Smooth muscle cell (in vitro differentiated cells): ENCODE results near the gene IRF8. TPM values are rescaled to one million over a fixed set of nuclear protein-coding genes. Genes with fewer than 3 reads are reported as not detected.
"Not testable (repeated sequence)": the region's sequence is repeated elsewhere in the genome, so short reads cannot be mapped to it uniquely, and the experiment has no call there.

Experiments used
- DNase-seq: peaks from one replicate; lab custom pipeline; 2025; ENCODE audit not compliant: unreplicated experiment; lab: John Stamatoyannopoulos, UW
- H2AFZ ChIP-seq: fragments of 200-600 bp; sonication (generic); 2 replicates; pipeline ENCODE4 v1.6.0; 2016; ENCODE audit warnings: antibody characterized with exemption, low read depth, mild to moderate bottlenecking
- H3F3A ChIP-seq: fragments of 200-600 bp; sonication (generic); 2 replicates; pipeline ENCODE4 v1.6.0; 2017; ENCODE audit warnings: antibody characterized with exemption, low read depth
- H3K27ac ChIP-seq: fragments of 200-600 bp; sonication (generic); 2 replicates; pipeline ENCODE4 v1.5.1; 2016; ENCODE audit warnings: low read depth, mild to moderate bottlenecking
- H3K27me3 ChIP-seq: fragments of 200-600 bp; sonication (generic); 2 replicates; pipeline ENCODE4 v1.6.1; 2016; ENCODE audit warnings: low read depth, mild to moderate bottlenecking
- H3K36me3 ChIP-seq: fragments of 200-600 bp; sonication (generic); 2 replicates; pipeline ENCODE4 v1.5.1; 2016; ENCODE audit warnings: low read depth
- H3K4me1 ChIP-seq: fragments of 200-600 bp; sonication (generic); 2 replicates; pipeline ENCODE4 v1.5.1; 2016; ENCODE audit warnings: low read depth
- H3K4me2 ChIP-seq: fragments of 200-600 bp; sonication (generic); 2 replicates; pipeline ENCODE4 v1.6.0; 2016; ENCODE audit warnings: mild to moderate bottlenecking
- H3K4me3 ChIP-seq: fragments of 200-600 bp; sonication (generic); 2 replicates; pipeline ENCODE4 v1.5.1; 2016; ENCODE audit warnings: mild to moderate bottlenecking
- H3K79me2 ChIP-seq: fragments of 200-600 bp; sonication (generic); 2 replicates; pipeline ENCODE4 v1.6.0; 2016; ENCODE audit warnings: low read depth, mild to moderate bottlenecking
- H3K9ac ChIP-seq: fragments of 200-600 bp; sonication (generic); 2 replicates; pipeline ENCODE4 v1.6.0; 2016; ENCODE audit warnings: low read depth
- H3K9me3 ChIP-seq: fragments of 200-600 bp; sonication (generic); replicated peaks from 2 replicates; pipeline ENCODE4 v1.5.1; 2016; ENCODE audit warnings: low read depth
- H4K20me1 ChIP-seq: fragments of 200-600 bp; sonication (generic); 2 replicates; pipeline ENCODE4 v1.6.0; 2016; ENCODE audit warnings: low read depth
- WGBS: methylation state at CpG from one replicate; pipeline ENCODE4 v1.1.7; 2016; ENCODE audit warnings: low lambda C conversion rate; 5-methylcytosine and 5-hydroxymethylcytosine counted together
- polyA plus RNA-seq: library from polyadenylated mRNA; unstranded; fragments of >200 nt; fragmentation: Nextera tagmentation; extraction: Ambion mirVana; gene quantifications from 2 replicates; pipeline ENCODE4 v1.2.1, GENCODE V29; 2016
- total RNA-seq: library from RNA; depleted of rRNA; stranded (reverse); fragments of >200 nt; gene quantifications from 2 replicates; pipeline ENCODE4 v1.2.3, GENCODE V29; 2014
- TF ChIP-seq, protein P1 (sequence below): fragments of 200-600 bp; sonication (generic); IDR thresholded peaks from 2 replicates; pipeline ENCODE4 v1.5.1; 2017; ENCODE audit warnings: borderline replicate concordance, mild to moderate bottlenecking, antibody characterized with exemption; ENCODE audit not compliant: insufficient read depth, poor library complexity, severe bottlenecking

The IRF8 gene
- total and polyA plus RNA-seq, 2 experiments from 2014 or later: 0.88 to 3.4 TPM

DNA sequence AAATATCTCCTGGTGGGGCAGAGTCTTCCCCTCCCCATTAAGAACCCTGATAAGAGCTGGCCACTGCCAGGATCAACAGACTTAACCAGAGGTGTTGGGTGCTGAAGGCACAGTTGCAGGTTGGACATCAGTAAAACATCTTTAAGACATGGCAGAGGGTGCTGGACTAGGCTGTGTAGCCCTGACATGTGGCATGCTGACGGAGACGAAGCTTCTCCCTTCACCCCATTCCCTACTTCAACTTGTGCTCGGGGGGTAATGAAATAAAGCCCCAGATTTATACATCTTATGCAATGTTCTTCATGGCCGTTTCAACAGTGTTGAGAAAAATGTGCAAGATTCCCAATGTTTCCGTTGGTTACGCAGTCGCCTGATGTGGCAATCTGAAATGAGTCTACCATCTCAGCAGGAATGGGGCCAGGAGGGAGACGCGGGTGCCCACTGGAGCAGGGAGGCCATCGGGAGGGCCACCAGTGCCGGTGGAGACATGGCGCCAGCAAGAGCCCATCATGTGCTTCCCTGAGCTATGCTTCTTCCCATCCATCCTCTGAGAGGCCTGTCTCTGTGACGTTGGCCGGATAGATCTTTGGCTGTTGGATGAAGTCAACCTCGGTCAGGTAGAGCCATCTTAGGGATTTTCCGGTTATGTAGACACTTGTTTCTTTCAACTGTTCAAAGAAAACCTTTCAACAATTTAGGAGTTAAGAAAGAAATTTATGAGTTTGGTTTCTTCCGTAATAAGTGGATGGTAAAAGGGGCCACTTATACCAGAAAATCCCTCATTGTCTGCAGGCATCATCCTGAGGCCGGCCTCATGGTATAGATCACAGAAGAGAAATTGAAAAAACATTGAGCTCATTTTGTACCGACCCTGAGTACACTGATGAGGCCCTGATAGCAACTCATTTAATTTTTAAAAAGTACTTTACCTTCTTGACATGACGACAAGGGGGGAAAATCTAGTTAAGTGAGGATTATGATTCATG lies 6.4 kb downstream of the IRF8 start:
- DNase-seq: no peak
- no peak overlapping the region for H3K4me2 ChIP-seq
- peaks cover 6% of the 10 kb centered on the region for H3K4me1 ChIP-seq
- peaks cover 7% of the 10 kb centered on the region for H3K27me3 ChIP-seq
- no peak overlapping the region for H3K27ac ChIP-seq
- H3F3A ChIP-seq: no peaks in the 10 kb centered on the region
- no peaks in the 10 kb centered on the region for H4K20me1 ChIP-seq
- H3K36me3 ChIP-seq: no peaks in the 10 kb centered on the region
- TF ChIP-seq, protein P1, sequence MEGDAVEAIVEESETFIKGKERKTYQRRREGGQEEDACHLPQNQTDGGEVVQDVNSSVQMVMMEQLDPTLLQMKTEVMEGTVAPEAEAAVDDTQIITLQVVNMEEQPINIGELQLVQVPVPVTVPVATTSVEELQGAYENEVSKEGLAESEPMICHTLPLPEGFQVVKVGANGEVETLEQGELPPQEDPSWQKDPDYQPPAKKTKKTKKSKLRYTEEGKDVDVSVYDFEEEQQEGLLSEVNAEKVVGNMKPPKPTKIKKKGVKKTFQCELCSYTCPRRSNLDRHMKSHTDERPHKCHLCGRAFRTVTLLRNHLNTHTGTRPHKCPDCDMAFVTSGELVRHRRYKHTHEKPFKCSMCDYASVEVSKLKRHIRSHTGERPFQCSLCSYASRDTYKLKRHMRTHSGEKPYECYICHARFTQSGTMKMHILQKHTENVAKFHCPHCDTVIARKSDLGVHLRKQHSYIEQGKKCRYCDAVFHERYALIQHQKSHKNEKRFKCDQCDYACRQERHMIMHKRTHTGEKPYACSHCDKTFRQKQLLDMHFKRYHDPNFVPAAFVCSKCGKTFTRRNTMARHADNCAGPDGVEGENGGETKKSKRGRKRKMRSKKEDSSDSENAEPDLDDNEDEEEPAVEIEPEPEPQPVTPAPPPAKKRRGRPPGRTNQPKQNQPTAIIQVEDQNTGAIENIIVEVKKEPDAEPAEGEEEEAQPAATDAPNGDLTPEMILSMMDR: no peak
- no peaks in the 10 kb centered on the region for H3K9me3 ChIP-seq
- 95% methylated on average over 20 of the region's 20 CpGs for WGBS
- H3K9ac ChIP-seq: no peak overlapping the region
- H3K79me2 ChIP-seq: no peaks in the 10 kb centered on the region
- H2AFZ ChIP-seq: no peak overlapping the region
- no peak overlapping the region for H3K4me3 ChIP-seq

DNA sequence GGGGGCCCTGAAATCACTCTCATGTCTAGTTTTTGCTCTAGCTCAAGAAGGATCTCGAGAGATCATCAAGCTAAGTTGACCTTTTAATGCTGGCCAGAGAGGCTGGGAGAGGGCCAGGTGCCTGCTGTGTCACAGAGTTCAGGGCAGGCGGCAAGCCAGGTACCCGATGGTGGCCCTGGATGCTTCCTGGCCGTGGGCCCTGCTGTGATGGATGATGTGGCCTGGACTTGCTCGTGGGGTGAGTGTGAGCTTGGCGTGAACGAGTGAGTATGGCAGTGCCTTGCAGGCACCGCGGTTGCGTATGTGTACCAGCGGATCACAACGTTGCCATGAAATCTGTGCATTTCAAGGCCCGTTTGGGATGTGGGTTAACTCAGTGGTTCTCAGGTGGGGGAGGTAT lies 7.4 kb downstream of the IRF8 start:
- H3F3A ChIP-seq: no peaks in the 10 kb centered on the region
- no peak overlapping the region for H3K9ac ChIP-seq
- H3K4me3 ChIP-seq: no peak overlapping the region
- no peaks in the 10 kb centered on the region for H3K79me2 ChIP-seq
- no peaks in the 10 kb centered on the region for H3K27me3 ChIP-seq
- peaks cover 6% of the 10 kb centered on the region for H3K4me1 ChIP-seq
- TF ChIP-seq, protein P1: no peak
- H3K27ac ChIP-seq: no peak overlapping the region
- no peak for DNase-seq
- H3K9me3 ChIP-seq: no peaks in the 10 kb centered on the region
- H4K20me1 ChIP-seq: no peaks in the 10 kb centered on the region
- H3K36me3 ChIP-seq: no peaks in the 10 kb centered on the region
- 97% methylated on average over 13 of the region's 13 CpGs for WGBS
- no peak overlapping the region for H2AFZ ChIP-seq
- no peak overlapping the region for H3K4me2 ChIP-seq

DNA sequence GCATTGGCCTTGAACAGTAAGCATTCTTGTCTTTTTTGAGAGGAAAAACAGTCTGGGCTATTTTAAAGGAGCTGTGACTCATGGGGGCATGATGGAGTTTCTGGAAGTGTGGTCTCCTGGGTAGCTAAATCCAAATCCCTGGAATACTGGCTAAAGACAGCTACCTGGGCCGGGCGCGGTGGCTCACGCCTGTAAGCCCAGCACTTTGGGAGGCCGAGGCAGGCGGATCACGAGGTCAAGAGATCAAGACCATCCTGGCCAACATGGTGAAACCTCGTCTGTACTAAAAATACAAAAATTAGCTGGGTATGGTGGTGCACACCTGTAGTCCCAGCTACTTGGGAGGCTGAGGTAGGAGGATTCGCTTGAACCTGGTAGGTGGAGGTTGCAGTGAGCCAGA lies 8.3 kb downstream of the IRF8 start:
- not testable (repeated sequence) for H3K79me2 ChIP-seq, H2AFZ ChIP-seq, H3K9me3 ChIP-seq, H3K9ac ChIP-seq, H3K4me2 ChIP-seq, H3F3A ChIP-seq, DNase-seq, H3K36me3 ChIP-seq, H3K4me3 ChIP-seq, H3K27ac ChIP-seq, H3K4me1 ChIP-seq, H4K20me1 ChIP-seq, H3K27me3 ChIP-seq
- whole genome bisulfite sequencing: 98% methylated on average over 9 of the region's 9 CpGs

DNA sequence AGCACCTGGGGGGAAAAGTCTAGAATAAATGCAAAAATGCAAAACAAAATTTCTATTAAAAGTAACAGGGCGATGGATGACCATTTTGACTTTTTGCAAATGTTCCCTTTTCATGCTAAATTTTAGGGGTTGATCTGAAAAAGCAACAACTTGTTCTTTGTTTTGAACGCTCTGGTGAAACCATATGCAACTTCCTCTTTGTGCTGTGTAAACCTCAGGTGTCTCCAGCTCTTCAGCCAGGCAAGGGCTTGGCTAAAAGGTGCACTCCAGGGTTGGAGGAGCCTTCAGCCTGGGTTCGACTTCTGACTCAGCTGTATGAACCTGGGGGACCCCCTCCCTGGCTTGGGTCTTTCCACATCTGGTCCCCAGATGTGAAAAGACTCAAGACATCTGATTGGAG lies 9.5 kb downstream of the IRF8 start:
- Histone ChIP-seq H4K20me1 (no peaks in the 10 kb centered on the region), H3K4me1 (peaks cover 16% of the 10 kb centered on the region), H3F3A (no peaks in the 10 kb centered on the region), H3K79me2 (no peaks in the 10 kb centered on the region), H3K4me2 (no peak overlapping the region), H3K4me3 (no peak overlapping the region), H3K9me3 (no peaks in the 10 kb centered on the region), H3K9ac (no peak overlapping the region), H2AFZ (no peak overlapping the region), H3K27me3 (no peaks in the 10 kb centered on the region), H3K36me3 (no peaks in the 10 kb centered on the region), H3K27ac (no peak overlapping the region)
- no peak for DNase-seq
- WGBS: 90% methylated on average over 3 of the region's 3 CpGs
- TF ChIP-seq, protein P1: no peak
